ENCODE measurements around the gene ZC3H11A.

ZC3H11A gene

DNA sequence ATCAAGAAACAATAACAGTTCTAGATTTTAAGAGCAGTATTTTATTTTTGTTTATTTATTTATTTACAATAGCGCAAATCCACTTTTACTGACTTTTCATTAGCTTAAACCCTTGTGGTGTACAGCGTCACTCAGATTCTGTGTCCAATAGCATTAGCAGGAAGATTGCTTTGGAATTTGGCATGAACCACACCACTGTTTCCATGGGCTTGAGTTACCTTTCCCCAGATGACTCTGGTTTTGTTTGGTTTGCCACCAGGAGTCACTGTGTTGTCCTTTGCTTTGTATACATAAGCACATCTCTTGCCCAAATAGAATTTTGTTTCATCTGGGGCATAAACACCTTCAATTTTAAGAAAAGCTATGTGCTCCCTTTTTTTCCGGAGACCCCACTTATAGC, 40.1 kb downstream of the ZC3H11A start:
- DNase-seq (ENCODE audit: low read depth in 2 of 2): no peak
- no peak overlapping the region for H3K4me3 ChIP-seq (replicated peaks in 1 of 2; ENCODE audit: low read depth in 2 of 2, low read length in 2 of 2)
- peak; percentile 8 for TF ChIP-seq CTCF (IDR thresholded peaks at IDR 0.05; ENCODE audit: low read depth, low read length)

- no peak overlapping the region for H3K4me3 ChIP-seq (replicated peaks in 1 of 2; ENCODE audit: low read depth in 2 of 2, low read length in 2 of 2)
- no peak for TF ChIP-seq CTCF (IDR thresholded peaks at IDR 0.05; ENCODE audit: low read depth, low read length)
- peak; percentile 92 to 95 for DNase-seq (ENCODE audit: low read depth in 2 of 2)
Observed at GRCh38 chr1:203839081-203839480, 43.7 kb downstream of the ZC3H11A start.

DNA sequence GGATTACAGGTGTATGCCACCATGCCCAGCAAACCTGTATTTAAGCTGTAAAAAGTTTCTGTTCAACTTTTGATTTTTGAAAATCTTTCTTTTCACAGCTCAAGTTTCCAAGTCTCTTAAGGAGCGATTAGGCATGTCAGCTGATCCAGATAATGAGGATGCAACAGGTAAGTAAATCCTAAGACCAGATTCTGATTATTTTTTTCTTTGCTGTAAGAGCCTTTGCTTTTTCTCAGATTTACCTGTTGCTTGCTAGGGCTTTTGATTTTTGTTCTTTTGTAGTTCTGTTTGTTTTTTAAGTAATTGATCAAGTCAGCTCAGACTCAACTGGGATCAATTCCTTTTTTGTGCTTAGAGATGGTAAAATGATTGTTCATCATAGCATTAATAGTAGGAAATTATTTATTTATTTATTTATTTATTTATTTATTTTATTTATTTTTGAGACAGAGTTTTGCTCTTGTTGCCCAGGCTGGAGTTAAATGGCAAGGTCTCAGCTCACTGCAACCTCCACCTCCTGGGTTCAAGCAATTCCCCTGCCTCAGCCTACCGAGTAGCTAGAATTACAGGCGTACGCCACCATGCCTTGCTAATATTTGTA, 44.9 kb downstream of the ZC3H11A start:
- no peak overlapping the region for H3K4me3 ChIP-seq (replicated peaks in 1 of 2; ENCODE audit: low read depth in 2 of 2, low read length in 2 of 2)
- TF ChIP-seq CTCF (IDR thresholded peaks at IDR 0.05; ENCODE audit: low read depth, low read length): no peak
- no peak for DNase-seq (ENCODE audit: low read depth in 2 of 2)

GRCh38 chr1:203842559-203842876, 47.1 kb downstream of the ZC3H11A start:
- no peak for TF ChIP-seq CTCF (IDR thresholded peaks at IDR 0.05; ENCODE audit: low read depth, low read length)
- no peak overlapping the region for H3K4me3 ChIP-seq (replicated peaks in 1 of 2; ENCODE audit: low read depth in 2 of 2, low read length in 2 of 2)
- DNase-seq (ENCODE audit: low read depth in 2 of 2): no peak

- no peak overlapping the region for H3K4me3 ChIP-seq (replicated peaks in 1 of 2; ENCODE audit: low read depth in 2 of 2, low read length in 2 of 2)
- DNase-seq (ENCODE audit: low read depth in 2 of 2): no peak
- no peak for TF ChIP-seq CTCF (IDR thresholded peaks at IDR 0.05; ENCODE audit: low read depth, low read length)
Observed at GRCh38 chr1:203843435-203843834, 48.0 kb downstream of the ZC3H11A start.
